GM21423 (cell line): ENCODE data around the gene MEGF11.
"Not testable (repeated sequence)": the region's sequence is repeated elsewhere in the genome, so short reads cannot be mapped to it uniquely, and the experiment has no call there.

ENCODE experiments used
- ATAC-seq: cut with Tn5 transposase; IDR thresholded peaks from one replicate; pipeline ENCODE4 v1.9.1; 2021; ENCODE audit warnings: mild to moderate bottlenecking, moderate library complexity; ENCODE audit not compliant: unreplicated experiment

Gene MEGF11

DNA sequence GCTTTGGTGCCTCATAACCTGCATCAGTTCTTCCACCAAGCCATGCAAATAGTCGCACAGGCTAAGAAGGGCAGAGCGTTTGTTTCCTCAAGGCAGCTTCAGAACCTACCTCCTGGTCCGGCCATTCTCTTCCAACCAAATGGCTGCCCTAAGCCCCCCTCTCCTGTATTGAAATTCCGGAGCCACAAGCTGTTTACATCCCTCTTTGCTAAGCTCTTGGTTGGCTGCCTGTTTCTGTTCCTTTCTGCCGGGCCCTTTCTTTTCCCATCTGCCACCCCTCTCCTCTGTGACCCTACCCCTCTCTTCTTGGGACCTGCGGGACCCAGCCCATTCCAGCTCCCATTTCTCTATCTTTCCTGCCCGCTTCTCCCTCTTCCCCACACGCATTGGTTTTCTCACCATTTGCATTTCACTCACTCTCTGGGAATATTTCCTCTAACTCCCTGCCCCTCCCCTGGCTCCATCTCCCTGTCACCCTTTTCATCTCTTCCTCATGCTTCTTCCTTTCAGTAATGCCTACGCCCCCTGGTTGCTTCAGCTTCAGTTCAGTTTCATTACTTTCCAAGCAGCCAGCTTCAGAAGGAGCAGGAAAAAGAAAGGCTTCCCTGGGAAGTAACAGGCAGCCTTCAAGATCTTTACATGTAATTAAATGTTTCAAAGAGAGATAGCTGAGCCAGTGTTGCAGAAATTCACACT, 270.8 kb downstream of the MEGF11 start:
- ATAC-seq, result no peak

DNA sequence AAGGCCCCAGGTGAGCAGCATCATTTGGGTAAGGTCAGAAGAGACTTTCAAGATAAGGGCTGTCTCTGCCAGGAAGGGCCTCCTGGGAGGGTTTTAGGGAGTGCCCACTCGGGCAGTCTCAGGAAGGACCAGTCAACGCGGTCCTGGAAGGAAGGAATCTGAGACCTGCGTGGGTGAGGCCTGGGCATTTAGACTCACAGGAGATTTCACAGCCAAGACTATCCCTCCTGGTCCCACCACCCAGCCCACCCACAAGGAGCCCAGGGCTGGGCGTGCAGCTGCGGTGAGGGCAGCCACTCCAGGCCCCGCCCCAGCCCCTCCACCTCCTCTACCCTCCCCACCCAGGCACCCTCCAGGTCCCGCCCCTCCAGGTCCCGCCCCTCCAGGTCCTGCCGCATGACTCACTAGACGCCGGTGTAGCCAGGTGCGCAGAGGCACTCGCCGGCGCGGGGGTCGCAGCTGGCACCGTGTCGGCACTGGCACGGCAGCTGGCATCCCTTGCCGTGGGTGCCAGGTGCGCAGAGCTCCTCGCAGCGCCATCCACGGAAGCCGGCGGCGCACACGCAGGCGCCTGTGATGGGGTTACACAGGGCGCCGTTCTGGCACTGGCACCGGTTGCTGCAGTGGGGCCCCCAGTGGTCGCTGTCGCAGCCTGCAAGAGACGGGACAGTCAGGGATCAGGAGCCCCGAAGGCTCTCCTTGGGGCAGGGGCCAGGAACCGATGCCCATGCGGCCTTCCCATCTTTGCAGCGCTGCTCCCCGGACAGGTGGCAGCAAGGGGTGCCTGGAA, 271.5 kb downstream of the MEGF11 start:
- ATAC-seq, result no peak

DNA sequence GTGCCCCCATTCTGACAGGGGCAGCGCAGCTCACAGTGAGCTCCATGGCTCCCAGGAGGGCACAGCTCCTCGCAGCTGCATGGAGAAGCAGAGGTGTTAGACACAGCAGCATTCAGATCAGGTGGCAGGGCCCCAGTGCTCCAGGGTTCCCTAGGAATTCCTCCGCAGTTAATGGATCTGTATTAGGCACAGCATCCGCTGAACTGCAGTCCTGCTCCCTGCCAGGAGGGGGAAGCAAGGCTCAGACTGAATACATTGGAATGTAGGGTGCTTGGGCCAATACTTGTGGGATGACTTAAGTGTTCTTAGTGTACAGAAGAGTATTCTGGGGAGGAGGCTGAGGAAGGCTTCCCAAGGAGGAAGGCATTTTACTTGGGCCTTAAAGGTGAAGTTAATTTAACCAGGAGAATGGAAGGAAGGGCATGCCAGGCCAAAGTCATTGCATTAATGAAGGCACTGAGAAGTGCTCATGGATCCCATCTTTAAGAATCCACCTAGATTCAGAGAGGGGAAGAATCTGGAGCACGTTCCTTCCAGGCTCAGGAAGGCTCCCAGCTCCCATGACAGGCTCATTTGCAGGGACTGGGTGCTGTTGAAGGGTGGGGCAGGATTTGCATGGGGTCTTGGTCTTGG, 272.6 kb downstream of the MEGF11 start:
- ATAC-seq, result no peak

DNA sequence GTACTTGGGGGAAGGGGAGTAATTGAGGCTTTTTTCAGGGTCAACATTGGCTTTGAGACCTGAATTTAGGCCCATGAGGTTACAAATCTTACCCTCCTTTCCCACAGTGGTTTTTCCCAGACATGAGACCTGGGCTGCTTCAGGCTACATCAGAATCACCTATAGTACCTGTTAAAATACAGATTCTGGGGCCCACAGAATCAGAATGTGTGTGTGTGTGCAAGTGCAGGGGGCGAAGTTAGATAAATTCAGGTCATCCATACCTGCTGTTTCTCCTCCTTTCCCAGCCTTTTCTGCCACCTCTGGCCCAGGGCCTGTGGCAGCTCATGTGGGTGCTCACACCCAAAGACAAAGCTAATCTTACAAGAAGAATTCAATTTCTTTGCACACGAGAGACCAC, 273.7 kb downstream of the MEGF11 start:
- ATAC-seq, result no peak

DNA sequence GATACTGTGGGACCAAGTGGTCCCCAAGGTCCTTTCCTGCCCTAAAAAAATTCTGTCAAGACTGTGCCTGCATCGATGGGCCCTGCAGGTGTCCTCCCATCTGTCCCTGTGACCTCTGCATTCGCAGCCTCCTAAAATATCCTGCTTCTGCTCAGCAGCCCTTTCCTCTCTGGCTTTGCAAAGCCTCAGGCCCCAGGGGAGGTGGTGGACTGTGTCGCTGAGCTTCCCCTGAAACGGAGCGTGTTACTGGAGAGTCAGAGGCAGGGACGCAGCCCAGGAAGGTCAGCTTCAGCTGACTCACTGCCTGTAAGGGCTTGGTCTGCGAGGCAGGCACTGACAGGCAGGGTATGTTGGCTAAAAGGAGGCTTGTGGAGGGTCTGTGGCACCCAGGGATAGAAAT, 274.2 kb downstream of the MEGF11 start:
- ATAC-seq, result no peak

DNA sequence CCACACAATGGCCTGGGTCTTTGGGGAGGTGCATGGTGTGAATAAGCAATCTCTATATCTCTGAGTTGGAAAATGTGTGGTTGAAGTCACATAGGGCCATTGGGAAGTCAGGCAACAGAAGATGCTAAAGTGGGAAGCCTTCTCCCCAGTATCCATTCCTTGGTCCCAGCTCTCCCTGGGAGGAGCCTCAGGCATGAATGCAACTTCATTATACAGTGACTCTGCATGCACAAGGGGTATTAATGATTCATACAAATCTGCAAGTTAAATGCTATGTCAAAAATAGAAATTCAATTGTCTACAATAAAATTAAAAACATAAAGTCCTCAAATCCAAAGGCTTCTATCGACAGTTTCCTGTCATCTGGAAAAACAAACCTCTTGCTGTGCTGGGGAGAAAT, 275.4 kb downstream of the MEGF11 start:
- no peak for ATAC-seq

DNA sequence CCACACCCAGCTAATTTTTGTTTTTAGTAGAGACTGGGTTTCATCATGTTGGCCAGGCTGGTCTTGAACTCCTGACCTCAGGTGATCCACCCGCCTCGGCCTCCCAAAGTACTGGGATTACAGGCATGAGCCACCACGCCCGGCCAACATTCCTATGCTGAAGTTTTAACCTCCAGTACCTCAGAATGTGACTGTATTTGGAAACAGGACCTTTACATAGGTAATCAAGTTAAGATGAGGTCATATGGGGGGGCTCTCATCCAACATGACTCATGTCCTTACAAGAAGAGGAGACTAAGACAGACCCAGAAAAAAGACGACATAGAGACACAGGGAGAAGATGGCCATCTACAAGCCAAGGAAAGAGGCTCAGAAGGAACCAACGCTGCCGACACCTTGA, 277.4 kb downstream of the MEGF11 start:
- ATAC-seq, result not testable (repeated sequence)

DNA sequence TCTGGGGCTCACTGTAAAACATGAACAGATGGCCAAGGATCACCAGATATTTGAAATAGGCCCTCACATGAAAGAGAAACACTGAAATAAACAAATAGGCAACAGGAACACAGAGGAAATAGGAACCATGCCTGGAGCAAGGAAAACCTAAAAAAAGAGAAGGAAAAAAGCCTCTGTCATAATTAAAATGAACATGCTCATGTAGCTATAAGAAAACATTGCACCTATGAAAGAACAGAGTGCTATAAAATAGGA, 281.9 kb downstream of the MEGF11 start:
- ATAC-seq, result no peak

DNA sequence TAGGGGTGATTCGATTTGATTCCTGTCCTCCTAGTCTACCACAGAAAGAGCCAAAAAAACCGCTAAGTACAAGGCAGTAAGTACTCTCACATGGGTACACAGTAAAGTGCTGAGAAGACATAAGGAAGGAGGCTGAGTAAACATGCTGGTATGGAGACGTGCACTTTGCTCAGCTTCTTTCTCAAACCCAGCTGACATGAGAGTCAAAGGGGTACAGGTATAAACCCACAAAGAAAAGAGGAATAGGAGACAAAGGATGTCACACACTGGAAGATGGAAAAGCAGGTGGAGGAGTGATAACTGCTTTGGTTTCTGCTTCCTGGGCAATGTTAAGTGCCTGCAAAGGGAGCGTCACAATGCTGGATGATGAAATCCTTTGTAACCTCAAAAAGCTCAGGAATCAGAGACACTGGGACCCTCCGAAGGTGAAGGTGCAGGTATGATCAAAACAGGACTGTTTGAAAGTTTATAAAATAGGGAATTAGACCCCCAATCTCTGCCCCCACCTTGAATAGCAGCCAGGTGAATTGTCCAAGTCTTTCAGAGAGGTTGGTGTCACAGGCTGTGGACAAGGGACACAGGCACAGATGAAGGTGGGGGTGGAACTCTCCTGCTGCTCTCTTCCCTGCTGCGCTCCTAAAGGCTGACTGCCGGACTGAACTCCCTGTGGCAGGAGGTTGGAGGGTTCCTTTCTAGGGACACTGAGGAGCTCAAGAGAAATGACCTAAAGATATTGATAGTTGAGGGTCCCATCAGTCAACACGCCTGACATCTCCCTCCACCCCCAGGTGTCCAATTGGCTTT, 282.4 kb downstream of the MEGF11 start:
- no peak for ATAC-seq

DNA sequence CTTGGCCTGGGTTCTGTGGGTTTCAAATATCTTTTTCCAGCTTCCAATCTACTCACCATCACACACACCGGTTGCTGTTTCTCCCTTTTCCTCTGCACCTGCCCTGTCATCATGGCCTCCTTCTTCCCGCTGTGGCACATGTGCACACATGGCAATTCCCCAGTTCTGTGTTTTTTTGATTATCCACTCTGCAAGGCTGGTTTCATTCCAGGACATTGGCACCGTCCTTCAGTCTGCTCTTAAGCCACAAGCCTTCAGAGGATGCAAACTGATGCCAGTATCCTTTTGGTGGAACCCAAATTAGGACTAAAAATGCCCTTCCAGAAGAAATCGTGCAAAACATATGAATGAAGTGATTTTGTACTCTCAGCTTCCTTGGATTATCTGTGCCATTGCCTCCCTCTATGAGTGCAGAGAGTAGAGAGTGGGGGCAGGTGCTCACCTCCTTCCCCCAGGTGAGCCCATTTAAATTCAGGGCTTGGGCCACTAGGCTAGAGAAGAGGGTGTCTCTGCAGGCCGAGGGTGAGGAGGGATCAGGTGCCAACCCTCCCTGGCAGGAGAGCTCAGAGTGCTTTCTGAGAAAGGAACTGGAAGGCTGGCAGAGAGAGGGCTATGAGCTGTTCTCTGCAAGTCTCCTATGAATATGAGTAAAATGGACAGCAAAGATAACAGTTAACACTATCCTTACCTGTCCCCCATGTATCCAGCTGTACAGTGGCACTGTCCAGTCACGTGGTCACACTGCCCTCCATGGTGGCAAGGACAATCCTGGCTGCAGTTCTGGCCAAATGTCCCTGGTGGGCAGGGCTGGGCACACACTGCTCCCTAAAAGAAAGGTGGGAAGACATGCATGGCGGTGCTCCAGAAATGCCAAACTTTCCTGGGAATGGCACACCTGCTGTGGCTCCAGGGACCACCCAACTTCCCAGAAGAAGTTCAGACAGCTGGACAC, 283.4 kb downstream of the MEGF11 start:
- ATAC-seq, result no peak

DNA sequence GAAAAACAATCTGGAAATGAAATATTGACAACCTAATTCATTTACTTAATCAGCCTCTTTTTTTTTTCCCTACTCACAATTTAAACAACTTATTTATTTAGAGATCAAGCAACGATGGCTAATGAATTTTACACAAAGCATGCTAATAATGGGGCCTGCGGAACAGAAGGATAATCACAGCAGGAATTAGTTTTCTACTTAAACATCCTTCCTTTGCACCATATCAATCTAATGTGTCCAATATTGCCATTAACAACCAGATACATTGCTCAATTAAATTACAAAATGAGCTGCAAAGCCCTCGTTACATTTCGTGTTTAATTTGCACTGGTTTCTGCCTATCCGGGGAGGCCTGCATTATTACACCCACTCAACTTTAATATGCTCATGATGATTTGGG, 285.0 kb downstream of the MEGF11 start:
- ATAC-seq, result no peak

DNA sequence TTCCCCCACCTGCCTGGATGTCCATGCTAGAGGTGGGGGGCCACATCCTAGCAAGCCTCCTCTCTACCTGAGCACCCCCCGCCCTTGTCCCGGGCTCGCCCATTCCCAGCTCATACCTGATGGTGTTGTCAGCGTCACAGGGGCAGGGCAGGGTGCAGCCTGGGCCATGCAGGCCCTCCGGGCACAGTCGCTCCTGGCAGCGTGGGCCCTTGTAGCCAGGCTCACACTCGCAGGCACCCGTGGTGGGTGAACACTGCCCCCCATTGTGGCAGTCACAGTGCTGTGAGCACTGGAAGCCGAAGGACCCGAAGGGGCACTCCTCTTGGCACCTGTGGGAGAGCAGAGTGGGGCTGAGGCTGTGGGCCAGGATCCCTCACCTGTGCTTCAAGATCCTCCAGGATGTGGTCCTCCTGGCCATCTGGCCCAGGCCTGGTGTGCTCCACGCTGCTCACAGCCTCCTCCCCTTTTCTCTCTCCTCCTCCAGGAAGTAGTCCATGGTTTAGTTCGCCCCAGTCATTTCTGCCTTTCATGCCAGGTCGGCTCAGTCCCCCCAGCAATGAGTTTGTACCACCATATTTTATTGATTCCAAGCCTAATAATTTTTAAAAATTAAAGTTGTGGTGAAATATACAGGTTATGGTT, 288.6 kb downstream of the MEGF11 start:
- ATAC-seq, result no peak

DNA sequence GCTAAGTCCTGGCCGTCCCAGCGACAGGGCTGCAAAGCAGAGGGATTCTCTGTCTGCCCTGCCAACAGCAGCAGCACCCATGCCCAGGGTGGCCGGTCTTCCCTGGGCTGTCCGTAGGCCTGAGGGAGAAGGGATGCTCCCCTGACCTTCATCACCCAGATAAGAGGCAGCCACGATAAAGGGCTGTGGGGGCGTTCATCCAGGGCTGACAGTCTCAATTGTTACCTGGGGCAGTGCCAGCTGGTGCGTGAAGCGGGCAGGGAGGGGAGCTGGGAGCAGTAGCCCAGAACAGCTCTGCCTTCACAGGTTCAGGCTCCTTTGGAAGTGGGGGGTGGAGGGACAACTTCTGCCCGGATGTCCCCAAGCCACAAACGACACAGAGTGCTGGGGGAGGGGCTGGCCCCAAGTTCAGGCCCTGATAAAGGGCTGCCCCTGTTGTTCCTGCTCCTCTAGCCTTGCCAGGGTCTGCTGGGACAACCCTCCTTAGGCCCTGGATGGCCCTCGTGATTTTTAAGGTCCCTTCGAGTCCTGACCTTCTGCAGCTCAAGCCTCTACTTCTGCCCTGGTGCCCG, 289.6 kb downstream of the MEGF11 start:
- no peak for ATAC-seq

DNA sequence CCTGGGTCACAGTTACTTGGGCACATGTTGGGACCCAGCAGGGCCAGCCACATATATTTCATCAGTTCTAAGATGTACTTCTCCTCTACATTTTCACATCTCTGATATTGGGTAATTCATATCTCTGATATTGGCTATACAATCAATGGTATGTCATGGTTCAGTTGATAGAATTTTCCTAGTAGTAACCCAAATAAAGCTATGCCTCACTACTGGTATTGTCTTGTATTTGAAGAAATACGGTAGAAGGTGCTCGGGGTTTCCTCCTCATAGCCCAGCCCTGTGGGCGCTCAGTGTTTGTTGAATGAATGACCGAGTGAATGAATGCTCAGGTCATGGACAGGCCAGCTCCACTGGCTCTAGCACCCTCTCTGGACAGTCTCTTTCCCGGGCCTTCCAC, 290.2 kb downstream of the MEGF11 start:
- no peak for ATAC-seq

DNA sequence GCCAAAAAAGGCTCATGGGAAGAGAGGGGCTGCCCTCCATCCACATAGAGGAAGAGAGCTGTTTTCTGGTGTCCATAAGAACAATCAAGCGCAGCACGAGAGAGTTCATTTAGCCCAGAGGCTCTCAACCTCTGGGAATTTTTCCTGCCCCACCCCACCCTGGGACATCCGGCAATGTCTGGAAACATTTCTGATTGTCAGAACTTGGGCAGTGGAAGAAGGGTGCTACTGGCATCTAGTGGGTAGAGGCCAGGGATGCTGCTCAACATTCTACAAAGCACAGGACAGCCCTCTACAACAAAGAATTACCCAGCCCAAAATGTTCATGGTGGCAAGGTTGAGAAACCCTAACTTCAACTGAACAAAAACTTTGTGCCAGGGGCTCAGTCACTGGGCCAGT, 291.4 kb downstream of the MEGF11 start:
- no peak for ATAC-seq

DNA sequence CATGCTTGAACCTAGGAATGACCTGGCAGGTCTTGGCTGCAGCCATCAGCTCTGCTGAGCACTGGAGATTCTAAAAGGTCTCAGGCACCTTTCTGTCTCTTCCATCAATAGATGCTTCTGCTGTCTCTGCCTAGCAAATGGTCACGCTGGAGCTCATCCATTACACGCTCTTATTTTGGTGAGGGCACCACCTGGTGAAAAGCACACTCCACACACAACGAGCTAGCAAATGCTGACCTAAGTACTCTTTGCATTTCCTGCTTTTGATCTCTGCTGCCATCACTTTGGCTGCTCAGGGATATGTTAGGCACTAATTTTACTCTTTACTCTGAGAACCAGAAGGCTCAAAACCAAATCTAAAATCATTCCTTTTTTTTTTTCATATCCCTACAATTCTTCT, 293.0 kb downstream of the MEGF11 start:
- ATAC-seq, result no peak

DNA sequence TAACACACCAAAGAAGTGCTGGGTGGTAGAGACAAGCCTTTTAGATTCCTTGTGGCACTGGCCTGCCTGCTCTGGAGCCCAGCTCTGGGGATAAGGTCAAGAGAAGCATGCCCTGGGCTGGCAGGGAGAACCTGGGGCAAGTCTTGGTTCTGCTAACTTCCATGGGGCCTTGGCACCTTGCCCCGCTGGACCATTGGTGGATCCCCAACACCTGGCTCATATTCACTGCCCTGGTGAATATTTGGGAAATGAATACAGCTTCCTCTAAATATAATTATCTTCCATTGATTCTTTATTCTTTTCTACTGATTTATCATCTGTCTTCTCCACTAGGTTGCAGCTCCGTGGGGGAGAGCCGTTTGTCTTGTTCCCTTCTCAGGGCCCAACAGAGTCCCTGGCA, 294.7 kb downstream of the MEGF11 start:
- no peak for ATAC-seq

DNA sequence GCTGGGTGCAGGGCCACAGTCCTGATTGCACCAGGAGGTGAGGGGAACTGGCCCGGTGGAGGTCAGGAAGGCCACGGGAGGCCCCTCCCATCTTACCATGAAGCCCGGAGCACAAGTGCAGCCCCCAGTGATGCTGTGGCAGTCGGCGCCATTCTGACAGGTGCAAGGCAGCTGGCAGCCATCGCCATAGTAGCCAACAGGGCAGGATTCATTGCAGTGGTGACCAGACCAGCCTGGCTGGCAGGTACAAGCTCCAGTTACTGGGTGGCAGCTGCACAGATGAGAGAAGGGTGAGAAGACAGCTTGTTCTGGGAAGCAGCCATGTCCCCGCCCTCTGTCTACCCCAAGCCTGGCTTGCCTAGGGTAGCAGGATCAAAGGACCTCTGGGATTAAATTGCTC, 296.1 kb downstream of the MEGF11 start:
- no peak for ATAC-seq

DNA sequence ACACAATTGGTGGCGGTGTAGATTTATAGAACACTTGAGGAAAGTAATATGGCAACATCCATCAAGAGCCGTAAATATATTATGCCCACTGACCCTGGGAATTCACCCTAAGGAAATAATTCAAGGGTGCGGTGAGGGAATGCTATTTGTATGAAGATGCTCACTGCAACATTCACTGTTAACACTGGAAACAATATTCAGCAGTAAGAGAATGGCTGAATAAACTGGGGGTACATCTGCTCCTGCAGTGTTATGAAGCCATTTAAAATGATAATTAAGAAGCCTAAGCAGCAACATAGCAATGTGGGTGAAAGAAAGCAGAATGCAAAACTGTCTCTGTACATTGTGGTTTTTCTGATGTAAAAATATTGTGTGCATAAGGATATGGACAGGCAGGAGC, 296.7 kb downstream of the MEGF11 start:
- no peak for ATAC-seq

DNA sequence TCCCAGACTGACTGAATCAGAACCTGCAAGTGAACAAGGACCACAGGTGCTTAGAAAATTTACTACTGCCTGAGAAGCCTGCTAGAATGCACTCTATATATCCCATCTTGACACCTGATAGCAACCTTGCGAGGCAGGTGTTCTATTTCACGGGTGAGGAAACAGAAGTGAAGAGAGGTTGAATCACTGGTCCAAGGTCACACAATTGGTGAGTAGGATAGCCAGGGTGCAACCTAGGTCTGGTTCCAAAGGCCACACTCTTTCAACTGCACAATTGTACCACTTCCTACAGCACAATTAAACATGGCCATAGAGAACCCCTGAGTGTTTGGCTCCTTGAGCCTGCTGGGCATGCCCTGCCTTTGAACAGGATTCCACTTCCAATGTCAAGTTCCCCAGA, 297.2 kb downstream of the MEGF11 start:
- no peak for ATAC-seq
